GOT3 (cell line): ENCODE data around the gene AP1G2.
"Not testable (repeated sequence)": the region's sequence is repeated elsewhere in the genome, so short reads cannot be mapped to it uniquely, and the experiment has no call there.

Source experiments
- DNase-seq: peaks from one replicate; lab custom pipeline; 2025; ENCODE audit warnings: mixed read lengths; lab: John Stamatoyannopoulos, UW

The AP1G2 gene

GRCh38 chr14:23538050-23538718 lies 29.4 kb downstream of the AP1G2 start:
- no peak for DNase-seq

DNA sequence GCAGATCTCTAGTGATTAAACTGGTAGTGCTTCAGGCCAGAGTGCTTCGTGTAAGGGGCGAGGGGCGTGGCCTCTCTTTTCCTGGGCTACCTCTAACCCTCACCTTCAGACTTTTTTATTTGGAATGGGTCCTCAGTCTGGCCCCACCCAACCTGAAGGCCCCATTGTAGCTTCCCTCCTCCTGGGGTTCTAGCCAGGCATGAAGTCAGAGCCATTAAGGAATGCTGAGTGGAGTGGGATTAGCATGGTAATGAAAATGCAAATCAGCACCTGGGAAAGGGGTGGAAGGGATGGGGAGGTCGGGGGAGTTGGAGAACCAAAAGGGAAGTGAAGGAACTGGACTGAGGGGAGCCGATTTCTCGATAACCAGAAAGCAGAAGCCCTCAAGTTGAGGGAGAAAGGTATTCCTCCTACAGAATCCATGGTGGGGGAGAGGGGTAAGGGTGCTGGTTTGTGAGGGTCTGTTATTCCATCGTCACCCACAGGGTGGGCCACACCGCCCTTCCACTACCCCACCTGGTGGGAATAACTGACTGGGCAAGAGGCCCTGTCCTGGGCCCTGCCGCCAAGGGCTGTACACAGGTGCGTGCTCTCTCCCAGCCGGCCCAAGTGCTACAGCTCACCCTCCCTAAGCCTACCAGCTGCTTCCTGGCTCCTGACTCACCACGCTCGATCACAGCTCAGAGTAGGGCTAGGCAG lies 30.1 kb downstream of the AP1G2 start:
- DNase-seq, result no peak

GRCh38 chr14:23536906-23537305 lies 30.7 kb downstream of the AP1G2 start:
- DNase-seq, result not testable (repeated sequence)

GRCh38 chr14:23536494-23536893 lies 31.1 kb downstream of the AP1G2 start:
- DNase-seq, result no peak

DNA sequence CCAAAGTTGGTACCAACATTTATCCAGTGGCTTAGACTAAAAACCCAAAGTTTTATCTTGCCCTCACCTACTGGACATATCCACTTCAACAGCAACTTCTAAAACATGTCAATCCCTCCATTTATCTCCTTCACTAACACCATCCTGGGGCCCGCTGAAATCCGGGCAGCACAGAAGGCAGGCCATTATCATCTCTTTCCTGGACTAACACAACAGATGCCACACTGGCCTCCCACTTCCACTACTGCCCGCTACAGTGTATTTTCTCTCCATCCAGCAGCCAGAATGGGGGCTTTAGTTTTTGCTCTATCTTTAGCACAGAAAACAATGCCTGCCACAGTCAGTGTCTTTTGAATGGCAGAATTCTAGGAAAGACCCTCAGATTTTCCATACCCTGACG lies 31.6 kb downstream of the AP1G2 start:
- no peak for DNase-seq

DNA sequence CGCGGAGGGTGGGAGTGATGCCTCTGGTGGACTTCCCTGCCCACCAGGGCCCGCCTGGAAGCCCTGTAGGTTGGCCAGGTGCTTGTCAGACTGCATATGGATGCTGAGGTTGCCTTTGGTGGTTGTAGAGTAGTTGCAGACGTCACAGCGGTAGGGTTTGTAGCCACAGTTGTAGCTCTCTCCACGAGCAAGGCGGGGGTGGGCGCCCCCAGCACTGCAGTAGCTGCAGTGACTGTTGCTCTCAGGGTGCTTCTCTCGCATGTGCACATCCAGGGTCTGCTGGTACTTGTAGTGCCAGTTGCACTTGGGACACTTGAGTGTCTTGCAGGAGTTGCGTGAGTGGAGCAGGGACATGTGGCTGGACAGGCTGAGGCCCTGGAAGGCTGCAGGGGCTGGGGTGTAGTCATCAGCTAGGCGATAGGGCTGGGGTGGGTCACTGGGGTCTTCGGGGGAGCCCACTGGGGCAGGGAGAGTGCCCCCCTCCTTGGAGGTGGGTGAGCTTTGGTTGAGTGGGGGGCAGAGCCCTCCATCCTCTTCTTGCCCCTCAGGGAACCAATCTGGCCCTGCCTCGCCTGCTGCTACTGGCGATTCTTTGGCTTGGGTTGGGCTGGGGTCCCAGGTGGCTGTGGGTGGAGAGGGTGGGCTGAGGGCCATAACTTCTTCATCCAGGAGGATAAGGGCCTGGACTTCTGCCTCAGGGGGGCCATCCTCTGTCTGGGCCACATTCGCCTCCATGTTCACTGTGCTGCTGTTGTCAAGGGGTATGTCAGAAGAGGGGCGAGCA lies 33.7 kb downstream of the AP1G2 start:
- DNase-seq, result no peak

DNA sequence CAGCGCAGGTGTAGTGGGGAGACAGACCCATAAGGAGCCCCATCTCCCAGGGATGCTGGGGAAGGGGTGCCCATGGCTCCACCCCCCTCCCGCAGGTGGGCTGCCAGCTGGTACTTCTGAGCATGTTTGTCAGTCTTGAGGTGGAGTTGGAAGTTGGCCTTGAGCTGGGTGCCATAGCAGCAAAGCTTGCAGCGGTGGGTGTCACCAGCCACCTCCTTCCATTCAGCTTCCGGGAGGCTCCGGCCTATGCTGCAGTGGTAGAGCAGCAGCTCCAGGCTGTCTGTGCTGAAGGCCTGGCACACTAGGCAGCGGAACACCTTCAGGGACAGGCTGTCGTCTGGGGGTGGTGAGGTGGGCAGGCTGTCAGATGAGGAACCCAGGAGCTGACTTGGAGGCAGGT lies 34.9 kb downstream of the AP1G2 start:
- no peak for DNase-seq

DNA sequence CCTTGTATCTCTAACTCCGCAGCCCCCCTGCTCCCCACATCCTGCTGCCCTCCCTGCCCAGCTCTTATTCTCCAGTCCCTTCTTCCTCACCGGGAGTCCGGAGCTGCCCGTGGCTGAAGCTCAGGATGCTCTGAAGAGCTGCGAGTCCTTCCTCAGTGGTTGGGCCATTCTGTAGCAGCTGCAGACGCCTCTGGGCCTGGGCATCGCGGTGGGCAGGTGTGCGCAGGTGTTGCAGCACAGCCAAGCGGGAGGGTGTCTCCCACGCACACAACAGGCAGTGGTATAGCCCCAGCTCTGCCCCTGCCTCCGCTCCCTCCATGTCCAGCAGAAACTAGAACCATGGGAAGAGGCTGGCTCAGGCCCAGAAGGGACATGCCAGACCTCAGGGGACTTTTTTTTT lies 36.2 kb downstream of the AP1G2 start:
- no peak for DNase-seq

DNA sequence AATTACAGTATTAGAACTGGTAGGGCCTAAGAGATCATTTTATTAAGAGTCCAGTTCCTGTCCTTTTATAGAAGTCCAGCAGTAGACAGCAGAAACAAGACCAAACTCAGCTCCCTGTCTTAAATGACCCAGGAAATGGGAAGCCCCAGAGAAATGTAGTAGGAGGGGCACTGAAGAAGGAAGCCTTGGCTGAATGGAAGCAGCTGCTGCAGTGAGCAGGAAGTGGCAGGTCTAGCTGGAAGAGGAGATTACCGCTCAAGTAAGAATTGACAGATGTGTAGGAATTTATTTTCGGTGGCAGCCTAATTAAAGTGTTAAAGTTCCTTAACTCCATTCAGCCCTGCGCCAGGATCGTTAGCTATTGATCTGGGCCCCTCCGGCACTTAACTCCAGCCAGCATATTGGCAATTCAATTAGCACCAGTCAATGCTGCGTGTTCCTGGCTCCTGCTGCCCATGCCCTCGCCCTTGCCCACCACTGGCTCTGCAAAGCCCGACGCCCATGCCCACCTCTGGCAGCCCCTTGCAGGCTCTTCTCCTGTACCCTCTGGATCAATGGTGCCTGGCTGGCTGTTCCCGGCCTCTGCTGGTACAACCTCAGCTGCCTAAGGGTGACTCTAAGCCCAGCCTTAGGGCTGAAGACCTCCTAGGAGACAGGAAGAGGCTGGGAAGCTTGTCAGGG lies 37.1 kb downstream of the AP1G2 start:
- no peak for DNase-seq

GRCh38 chr14:23529016-23529415 lies 38.6 kb downstream of the AP1G2 start:
- no peak for DNase-seq

- no peak for DNase-seq
Observed at GRCh38 chr14:23528555-23528954, 39.0 kb downstream of the AP1G2 start.

DNA sequence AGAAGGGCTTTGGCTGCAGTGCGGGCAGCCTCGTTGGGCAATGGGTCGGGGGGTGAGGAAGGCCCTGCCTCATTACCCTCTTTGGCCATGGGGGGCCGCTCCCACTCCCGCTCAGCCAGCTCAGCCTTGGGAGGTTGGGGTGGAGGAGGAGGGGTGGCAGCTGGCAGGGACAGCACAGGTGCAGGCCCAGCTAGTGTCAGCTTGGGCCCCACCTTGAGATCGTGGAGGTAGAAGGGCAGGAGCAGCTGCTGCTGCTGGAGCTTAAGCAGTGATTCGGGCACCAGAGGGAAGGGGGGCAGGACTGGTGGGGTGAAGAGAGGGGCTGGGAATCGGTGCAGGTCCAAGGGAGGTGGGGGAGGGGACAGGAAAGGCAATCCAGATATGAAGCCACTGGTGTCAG lies 42.0 kb downstream of the AP1G2 start:
- no peak for DNase-seq

GRCh38 chr14:23524954-23525353 lies 42.6 kb downstream of the AP1G2 start:
- no peak for DNase-seq

- DNase-seq, result no peak
Observed at GRCh38 chr14:23523229-23524016, 44.2 kb downstream of the AP1G2 start.

DNA sequence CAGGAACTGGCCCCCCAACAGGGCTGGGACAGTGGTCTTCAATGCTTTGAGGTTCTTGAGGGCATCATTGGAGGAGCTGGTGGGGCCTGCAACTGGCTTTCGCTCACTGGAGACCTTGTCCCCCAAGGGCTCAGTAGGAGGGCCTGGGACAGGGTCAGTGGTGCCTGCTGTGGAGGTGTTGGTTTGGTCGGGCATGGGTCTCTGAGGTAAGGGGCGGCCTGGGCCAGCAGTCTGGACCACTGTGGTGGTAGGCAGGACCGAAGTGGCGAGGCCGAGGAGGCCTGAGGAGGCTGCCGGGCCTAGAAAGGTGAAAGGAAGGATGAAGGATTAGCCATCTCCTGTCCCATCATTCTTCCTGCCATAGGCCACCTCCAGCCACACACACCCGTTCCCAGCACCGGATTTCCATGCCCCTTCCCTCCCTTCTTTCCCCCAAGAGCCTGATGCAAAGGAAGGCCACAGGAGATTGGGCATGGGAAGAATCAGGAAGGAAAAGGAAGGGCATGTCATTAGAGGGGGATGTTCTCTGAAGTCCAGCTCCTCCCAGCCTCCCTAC lies 44.9 kb downstream of the AP1G2 start:
- DNase-seq, result no peak

GRCh38 chr14:23521785-23522640 lies 45.6 kb downstream of the AP1G2 start:
- no peak for DNase-seq

GRCh38 chr14:23520899-23521533 lies 46.6 kb downstream of the AP1G2 start:
- no peak for DNase-seq

- no peak for DNase-seq
Observed at GRCh38 chr14:23518709-23519108, 48.9 kb downstream of the AP1G2 start.

DNA sequence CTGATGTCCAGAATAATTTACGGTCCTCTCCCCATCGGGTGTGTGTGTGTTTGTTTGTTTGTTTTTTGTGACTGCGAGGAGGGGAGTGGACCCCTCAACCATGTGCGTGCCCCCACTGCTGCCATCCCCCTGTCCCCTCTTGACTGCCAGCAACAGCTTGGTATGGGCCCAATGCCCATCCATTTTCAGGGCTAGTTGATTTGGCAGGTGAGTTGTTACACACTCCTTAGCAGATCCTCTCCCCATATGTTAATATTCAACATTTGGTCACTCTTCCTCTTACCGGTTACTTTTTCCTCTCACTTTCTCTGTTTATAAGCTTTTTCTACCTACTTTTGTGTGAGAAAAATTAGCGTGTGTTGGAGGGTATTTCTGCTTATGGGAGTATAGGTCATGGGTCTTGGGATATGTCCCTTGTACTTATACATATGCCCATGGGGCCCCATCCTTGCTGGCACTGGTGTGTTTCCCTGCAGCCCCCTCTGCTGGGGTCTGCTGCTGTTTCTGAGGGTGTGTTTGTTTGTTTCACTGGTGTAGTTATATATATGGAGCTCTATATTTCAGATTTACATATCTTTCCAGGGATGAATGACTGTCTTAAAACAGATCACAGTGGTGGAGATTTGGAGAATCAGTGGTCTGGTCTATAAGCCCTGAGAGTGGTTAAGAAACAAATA lies 49.8 kb downstream of the AP1G2 start:
- no peak for DNase-seq
